GM23338 (cell line): ENCODE measurements around the gene MAD1L1.

Source experiments
- POLR2AphosphoS5 ChIP-seq: IDR thresholded peaks from 2 replicates; pipeline ENCODE4 v1.6.1; 2016; ENCODE audit warnings: antibody characterized with exemption, low read depth
- TF ChIP-seq, protein P1 (sequence below): IDR thresholded peaks from 2 replicates; pipeline ENCODE4 v1.6.1; 2016; ENCODE audit warnings: antibody characterized with exemption
- TF ChIP-seq, protein P2 (sequence below): IDR thresholded peaks from one replicate; pipeline ENCODE4 v1.6.1; 2018; ENCODE audit warnings: antibody characterized with exemption; ENCODE audit not compliant: unreplicated experiment
- TF ChIP-seq, protein P3 (sequence below), 2 experiments: fragments of 200-600 bp in 1 of 2; sonication (generic) in 1 of 2; conservative IDR thresholded peaks; 2 replicates each; pipeline versions ENCODE4 v1.5.1 to v1.6.1; 2016 to 2017; ENCODE audit warnings: antibody characterized with exemption in 2 of 2, low read depth in 2 of 2, mild to moderate bottlenecking in 2 of 2, moderate library complexity in 1 of 2

DNA sequence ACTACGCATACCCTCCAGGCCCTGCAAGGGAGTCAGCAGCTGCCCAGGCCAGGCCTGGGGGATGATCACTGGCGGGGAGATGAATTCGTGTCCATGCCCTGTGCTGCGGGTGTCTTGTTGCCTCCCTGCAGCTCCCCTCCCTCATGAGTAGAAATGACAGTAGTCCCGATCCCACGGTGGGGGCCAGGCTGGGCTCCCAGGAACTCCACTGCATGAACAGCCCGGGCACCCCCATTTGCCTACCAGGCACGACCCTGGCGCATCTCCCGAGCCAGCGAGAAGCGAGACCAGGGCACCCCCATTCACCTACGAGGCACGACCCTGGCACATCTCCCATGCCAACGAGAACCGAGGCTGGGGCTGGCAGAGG, 316.2 kb downstream of the MAD1L1 start:
- TF ChIP-seq, protein P1, sequence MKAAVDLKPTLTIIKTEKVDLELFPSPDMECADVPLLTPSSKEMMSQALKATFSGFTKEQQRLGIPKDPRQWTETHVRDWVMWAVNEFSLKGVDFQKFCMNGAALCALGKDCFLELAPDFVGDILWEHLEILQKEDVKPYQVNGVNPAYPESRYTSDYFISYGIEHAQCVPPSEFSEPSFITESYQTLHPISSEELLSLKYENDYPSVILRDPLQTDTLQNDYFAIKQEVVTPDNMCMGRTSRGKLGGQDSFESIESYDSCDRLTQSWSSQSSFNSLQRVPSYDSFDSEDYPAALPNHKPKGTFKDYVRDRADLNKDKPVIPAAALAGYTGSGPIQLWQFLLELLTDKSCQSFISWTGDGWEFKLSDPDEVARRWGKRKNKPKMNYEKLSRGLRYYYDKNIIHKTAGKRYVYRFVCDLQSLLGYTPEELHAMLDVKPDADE = no peak
- TF ChIP-seq, protein P2, sequence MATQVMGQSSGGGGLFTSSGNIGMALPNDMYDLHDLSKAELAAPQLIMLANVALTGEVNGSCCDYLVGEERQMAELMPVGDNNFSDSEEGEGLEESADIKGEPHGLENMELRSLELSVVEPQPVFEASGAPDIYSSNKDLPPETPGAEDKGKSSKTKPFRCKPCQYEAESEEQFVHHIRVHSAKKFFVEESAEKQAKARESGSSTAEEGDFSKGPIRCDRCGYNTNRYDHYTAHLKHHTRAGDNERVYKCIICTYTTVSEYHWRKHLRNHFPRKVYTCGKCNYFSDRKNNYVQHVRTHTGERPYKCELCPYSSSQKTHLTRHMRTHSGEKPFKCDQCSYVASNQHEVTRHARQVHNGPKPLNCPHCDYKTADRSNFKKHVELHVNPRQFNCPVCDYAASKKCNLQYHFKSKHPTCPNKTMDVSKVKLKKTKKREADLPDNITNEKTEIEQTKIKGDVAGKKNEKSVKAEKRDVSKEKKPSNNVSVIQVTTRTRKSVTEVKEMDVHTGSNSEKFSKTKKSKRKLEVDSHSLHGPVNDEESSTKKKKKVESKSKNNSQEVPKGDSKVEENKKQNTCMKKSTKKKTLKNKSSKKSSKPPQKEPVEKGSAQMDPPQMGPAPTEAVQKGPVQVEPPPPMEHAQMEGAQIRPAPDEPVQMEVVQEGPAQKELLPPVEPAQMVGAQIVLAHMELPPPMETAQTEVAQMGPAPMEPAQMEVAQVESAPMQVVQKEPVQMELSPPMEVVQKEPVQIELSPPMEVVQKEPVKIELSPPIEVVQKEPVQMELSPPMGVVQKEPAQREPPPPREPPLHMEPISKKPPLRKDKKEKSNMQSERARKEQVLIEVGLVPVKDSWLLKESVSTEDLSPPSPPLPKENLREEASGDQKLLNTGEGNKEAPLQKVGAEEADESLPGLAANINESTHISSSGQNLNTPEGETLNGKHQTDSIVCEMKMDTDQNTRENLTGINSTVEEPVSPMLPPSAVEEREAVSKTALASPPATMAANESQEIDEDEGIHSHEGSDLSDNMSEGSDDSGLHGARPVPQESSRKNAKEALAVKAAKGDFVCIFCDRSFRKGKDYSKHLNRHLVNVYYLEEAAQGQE = no peak
- TF ChIP-seq, protein P3, sequence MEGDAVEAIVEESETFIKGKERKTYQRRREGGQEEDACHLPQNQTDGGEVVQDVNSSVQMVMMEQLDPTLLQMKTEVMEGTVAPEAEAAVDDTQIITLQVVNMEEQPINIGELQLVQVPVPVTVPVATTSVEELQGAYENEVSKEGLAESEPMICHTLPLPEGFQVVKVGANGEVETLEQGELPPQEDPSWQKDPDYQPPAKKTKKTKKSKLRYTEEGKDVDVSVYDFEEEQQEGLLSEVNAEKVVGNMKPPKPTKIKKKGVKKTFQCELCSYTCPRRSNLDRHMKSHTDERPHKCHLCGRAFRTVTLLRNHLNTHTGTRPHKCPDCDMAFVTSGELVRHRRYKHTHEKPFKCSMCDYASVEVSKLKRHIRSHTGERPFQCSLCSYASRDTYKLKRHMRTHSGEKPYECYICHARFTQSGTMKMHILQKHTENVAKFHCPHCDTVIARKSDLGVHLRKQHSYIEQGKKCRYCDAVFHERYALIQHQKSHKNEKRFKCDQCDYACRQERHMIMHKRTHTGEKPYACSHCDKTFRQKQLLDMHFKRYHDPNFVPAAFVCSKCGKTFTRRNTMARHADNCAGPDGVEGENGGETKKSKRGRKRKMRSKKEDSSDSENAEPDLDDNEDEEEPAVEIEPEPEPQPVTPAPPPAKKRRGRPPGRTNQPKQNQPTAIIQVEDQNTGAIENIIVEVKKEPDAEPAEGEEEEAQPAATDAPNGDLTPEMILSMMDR (conservative IDR thresholded peaks at IDR 0.05; ENCODE audit: low read depth in 2 of 2) = no peak
- TF ChIP-seq POLR2AphosphoS5 = no peak
